SK-N-SH treated with all-trans-retinoic acid at 6 μM for 48 hours (cell line): ENCODE results near the gene SOX6.
"Not testable (repeated sequence)": the region's sequence is repeated elsewhere in the genome, so short reads cannot be mapped to it uniquely, and the experiment has no call there.

Experiments used
- ATAC-seq: fragments of 200-7000 bp; cut with Tn5 transposase; 3 replicates; pipeline ENCODE4 v1.9.1; 2020; ENCODE audit warnings: mild to moderate bottlenecking, moderate library complexity
- ARNTL ChIP-seq: fragments of 450-650 bp; formaldehyde crosslinking; IDR thresholded peaks from 2 replicates; pipeline ENCODE4 v1.5.0; 2020; ENCODE audit warnings: low read depth, mild to moderate bottlenecking, moderate library complexity, borderline replicate concordance
- CREB5 ChIP-seq: fragments of 250-450 bp; sonication (Bioruptor Pico); IDR thresholded peaks from 2 replicates; pipeline ENCODE4 v1.5.1; 2020; ENCODE audit warnings: low read depth, mild to moderate bottlenecking, moderate library complexity
- CSDC2 ChIP-seq: fragments of 250-450 bp; sonication (Bioruptor Pico); IDR thresholded peaks from 2 replicates; pipeline ENCODE4 v1.5.0; 2020; ENCODE audit warnings: mild to moderate bottlenecking, moderate library complexity
- CSRNP3 ChIP-seq: fragments of 250-450 bp; sonication (Bioruptor Pico); IDR thresholded peaks from 2 replicates; pipeline ENCODE4 v1.5.1; 2021; ENCODE audit warnings: mild to moderate bottlenecking, moderate library complexity
- ESRRG ChIP-seq: fragments of 250-450 bp; sonication (Bioruptor Pico); IDR thresholded peaks from 2 replicates; pipeline ENCODE4 v1.6.1; 2021; ENCODE audit warnings: mild to moderate bottlenecking
- GLIS3 ChIP-seq: fragments of 250-450 bp; sonication (Bioruptor Pico); IDR thresholded peaks from 2 replicates; pipeline ENCODE4 v1.5.0; 2020; ENCODE audit warnings: mild to moderate bottlenecking, moderate library complexity
- ISL1 ChIP-seq: fragments of 250-450 bp; sonication (Bioruptor Pico); IDR thresholded peaks from 2 replicates; pipeline ENCODE4 v2.1.2; 2022; ENCODE audit warnings: mild to moderate bottlenecking, moderate library complexity
- OSR1 ChIP-seq: fragments of 250-450 bp; sonication (Bioruptor Pico); IDR thresholded peaks from 2 replicates; pipeline ENCODE4 v1.8.0; 2022; ENCODE audit warnings: moderate library complexity, mild to moderate bottlenecking, inconsistent platforms
- PATZ1 ChIP-seq: fragments of 250-450 bp; sonication (Bioruptor Pico); IDR thresholded peaks from 2 replicates; pipeline ENCODE4 v1.8.0; 2020; ENCODE audit warnings: mild to moderate bottlenecking, moderate library complexity, borderline replicate concordance
- PPARA ChIP-seq: fragments of 250-450 bp; sonication (Bioruptor Pico); IDR thresholded peaks from 2 replicates; pipeline ENCODE4 v1.5.0; 2020; ENCODE audit warnings: mild to moderate bottlenecking, borderline replicate concordance
- RARB ChIP-seq: fragments of 250-450 bp; sonication (Bioruptor Pico); IDR thresholded peaks from 2 replicates; pipeline ENCODE4 v1.8.0; 2021; ENCODE audit warnings: mild to moderate bottlenecking, moderate library complexity
- SNAI2 ChIP-seq: fragments of 250-450 bp; sonication (Bioruptor Pico); IDR thresholded peaks from 2 replicates; pipeline ENCODE4 v1.5.0; 2020; ENCODE audit warnings: mild to moderate bottlenecking, moderate library complexity
- TCF4 ChIP-seq: fragments of 250-450 bp; sonication (Bioruptor Pico); IDR thresholded peaks from 2 replicates; pipeline ENCODE4 v1.8.0; 2021; ENCODE audit warnings: mild to moderate bottlenecking, moderate library complexity, borderline replicate concordance
- TOX ChIP-seq: fragments of 250-450 bp; sonication (Bioruptor Pico); IDR thresholded peaks from 2 replicates; pipeline ENCODE4 v1.8.0; 2021; ENCODE audit warnings: mild to moderate bottlenecking, moderate library complexity, borderline replicate concordance
- TSHZ2 ChIP-seq: fragments of 250-450 bp; sonication (Bioruptor Pico); IDR thresholded peaks from 2 replicates; pipeline ENCODE4 v1.5.0; 2020; ENCODE audit warnings: mild to moderate bottlenecking, moderate library complexity
- ZC3H10 ChIP-seq: fragments of 250-450 bp; sonication (Bioruptor Pico); IDR thresholded peaks from 2 replicates; pipeline ENCODE4 v1.5.1; 2021; ENCODE audit warnings: mild to moderate bottlenecking, moderate library complexity
- ZFP3 ChIP-seq: fragments of 250-450 bp; sonication (Bioruptor Pico); IDR thresholded peaks from 2 replicates; pipeline ENCODE4 v1.5.0; 2020; ENCODE audit warnings: mild to moderate bottlenecking, moderate library complexity
- ZFP30 ChIP-seq: fragments of 450-650 bp; formaldehyde crosslinking; IDR thresholded peaks from 2 replicates; pipeline ENCODE4 v1.5.0; 2022; ENCODE audit warnings: mild to moderate bottlenecking, moderate library complexity
- ZNF565 ChIP-seq: fragments of 450-650 bp; formaldehyde crosslinking; conservative IDR thresholded peaks from 2 replicates; pipeline ENCODE4 v1.5.0; 2020; ENCODE audit warnings: low read depth, mild to moderate bottlenecking, moderate library complexity
- ZNF70 ChIP-seq: fragments of 450-650 bp; formaldehyde crosslinking; IDR thresholded peaks from 2 replicates; pipeline ENCODE4 v1.5.0; 2020; ENCODE audit warnings: mild to moderate bottlenecking, moderate library complexity
- ZNF8 ChIP-seq: fragments of 450-650 bp; formaldehyde crosslinking; IDR thresholded peaks from 2 replicates; pipeline ENCODE4 v1.5.0; 2020; ENCODE audit warnings: mild to moderate bottlenecking, moderate library complexity

The SOX6 gene

GRCh38 chr11:16149476-16149875, 206.9 kb downstream of the SOX6 start:
- ATAC-seq: no peak
- no peak for TF ChIP-seq SNAI2
- TF ChIP-seq ZNF70 (CRISPR knock-in tag): no peak
- no peak for TF ChIP-seq PATZ1 (CRISPR knock-in tag)
- no peak for TF ChIP-seq TSHZ2 (CRISPR knock-in tag)
- no peak for TF ChIP-seq ZFP30 (CRISPR knock-in tag)
- no peak for TF ChIP-seq PPARA (CRISPR knock-in tag)
- TF ChIP-seq TOX: no peak

GRCh38 chr11:16148301-16148931, 207.9 kb downstream of the SOX6 start:
- ATAC-seq: no peak
- TF ChIP-seq GLIS3 (CRISPR knock-in tag) (no peak), ZFP30 (CRISPR knock-in tag) (no peak), CSRNP3 (CRISPR knock-in tag) (no peak), ZNF70 (CRISPR knock-in tag) (no peak), TSHZ2 (CRISPR knock-in tag) (no peak), TOX (no peak), ZNF565 (CRISPR knock-in tag) (no peak), OSR1 (no peak), ISL1 (CRISPR knock-in tag) (no peak), ZFP3 (CRISPR knock-in tag) (no peak), ZNF8 (CRISPR knock-in tag) (no peak), SNAI2 (no peak), ZC3H10 (CRISPR knock-in tag) (no peak), ESRRG (CRISPR knock-in tag) (no peak), RARB (CRISPR knock-in tag) (no peak), ARNTL (CRISPR knock-in tag) (no peak), TCF4 (CRISPR knock-in tag) (no peak), PATZ1 (CRISPR knock-in tag) (no peak), CSDC2 (CRISPR knock-in tag) (no peak), CREB5 (CRISPR knock-in tag) (no peak)

GRCh38 chr11:16146980-16147379, 209.4 kb downstream of the SOX6 start:
- ATAC-seq: not testable (repeated sequence)

- ATAC-seq: not testable (repeated sequence)
These were observed 214.7 kb downstream of the SOX6 start for GRCh38 chr11:16141614-16142013.

GRCh38 chr11:16141162-16141561, 215.2 kb downstream of the SOX6 start:
- not testable (repeated sequence) for ATAC-seq
